Spleen (tissue), 7 donors: ENCODE data around the gene KCNQ1.

Experiments used
- CTCF ChIP-seq, 11 experiments: fragments of 200-600 bp in 7 of 11; fragments of 450-650 bp in 4 of 11; sonication (generic) in 4 of 11; IDR thresholded peaks in 8 of 11; conservative IDR thresholded peaks in 3 of 11; 1 replicate in 7 of 11; 2 replicates in 4 of 11; pipeline versions ENCODE4 v1.4.0 to v1.8.0; 2016 to 2021; ENCODE audit warnings: antibody characterized with exemption in 11 of 11, inconsistent platforms in 4 of 11, mild to moderate bottlenecking in 1 of 11
- POLR2A ChIP-seq, 3 donors: fragments of 450-650 bp; IDR thresholded peaks; one replicate each; pipeline ENCODE4 v1.5.1; 2017; ENCODE audit warnings: antibody characterized with exemption in 3 of 3, mild to moderate bottlenecking in 1 of 3
- donor health status: DM: no; HTN: no; CAD: no; lungs with moderate emphysema.
- donor health status: DM: no; HTN: no; CAD: no.
- donor health status: DM: no; HTN: no; CAD: no.

GRCh38 chr11:2516276-2517015 lies 71.6 kb downstream of the KCNQ1 start:
- no peak for TF ChIP-seq CTCF (IDR thresholded peaks at IDR 0.05 in 8 of 11, conservative IDR thresholded peaks at IDR 0.05 in 3 of 11)
- no peak for TF ChIP-seq POLR2A (IDR thresholded peaks at IDR 0.05)
